ENCODE data around the gene ADD2.

The ADD2 gene

GRCh38 chr2:70673041-70673647 is 94.9 kb downstream of the ADD2 start:
- no peak for TF ChIP-seq CTCF (IDR thresholded peaks at IDR 0.05; ENCODE audit: low read depth, low read length)

GRCh38 chr2:70671092-70671675 is 96.8 kb downstream of the ADD2 start:
- no peak overlapping the region for H3K4me3 ChIP-seq (ENCODE audit: low read depth, low read length)
- no peak for TF ChIP-seq CTCF (IDR thresholded peaks at IDR 0.05; ENCODE audit: low read depth, low read length)

More at GRCh38 chr2:70673041-70673647, 94.9 kb downstream of the ADD2 start:
- no peak overlapping the region for H3K4me3 ChIP-seq (ENCODE audit: low read depth, low read length)

GRCh38 chr2:70670626-70671025 is 97.4 kb downstream of the ADD2 start:
- TF ChIP-seq CTCF (IDR thresholded peaks at IDR 0.05; ENCODE audit: low read depth, low read length) = no peak
- H3K4me3 ChIP-seq (ENCODE audit: low read depth, low read length) = no peak overlapping the region

- no peak overlapping the region for H3K4me3 ChIP-seq (ENCODE audit: low read depth, low read length)
- no peak for TF ChIP-seq CTCF (IDR thresholded peaks at IDR 0.05; ENCODE audit: low read depth, low read length)
Measured at GRCh38 chr2:70670202-70670601, 97.8 kb downstream of the ADD2 start.

GRCh38 chr2:70668911-70669310 is 99.1 kb downstream of the ADD2 start:
- H3K4me3 ChIP-seq (ENCODE audit: low read depth, low read length) = no peak overlapping the region
- TF ChIP-seq CTCF (IDR thresholded peaks at IDR 0.05; ENCODE audit: low read depth, low read length) = no peak

- no peak for TF ChIP-seq CTCF (IDR thresholded peaks at IDR 0.05; ENCODE audit: low read depth, low read length)
- no peak overlapping the region for H3K4me3 ChIP-seq (ENCODE audit: low read depth, low read length)
Measured at GRCh38 chr2:70668432-70668831, 99.6 kb downstream of the ADD2 start.

GRCh38 chr2:70664525-70664924 is 103.5 kb downstream of the ADD2 start:
- TF ChIP-seq CTCF (IDR thresholded peaks at IDR 0.05; ENCODE audit: low read depth, low read length) = no peak
- no peak overlapping the region for H3K4me3 ChIP-seq (ENCODE audit: low read depth, low read length)
